ENCODE results near the gene CD58.

GRCh38 chr1:116510361-116510760 is 60.5 kb downstream of the CD58 start:
- TF ChIP-seq CTCF (IDR thresholded peaks at IDR 0.05) (no peak), POLR2A (IDR thresholded peaks at IDR 0.05; ENCODE audit: low read depth) (no peak), EP300 (IDR thresholded peaks at IDR 0.05) (no peak), POLR2AphosphoS5 (IDR thresholded peaks at IDR 0.05) (no peak)
